GM12801 (cell line): Measurements from ENCODE around the gene ST6GALNAC3.

Experiments used
- TF ChIP-seq, protein P1 (sequence below): IDR thresholded peaks from one replicate; pipeline ENCODE4 v1.5.1; 2011; ENCODE audit warnings: control low read depth; ENCODE audit not compliant: insufficient read length; ENCODE audit errors: extremely low read depth

The ST6GALNAC3 gene

DNA sequence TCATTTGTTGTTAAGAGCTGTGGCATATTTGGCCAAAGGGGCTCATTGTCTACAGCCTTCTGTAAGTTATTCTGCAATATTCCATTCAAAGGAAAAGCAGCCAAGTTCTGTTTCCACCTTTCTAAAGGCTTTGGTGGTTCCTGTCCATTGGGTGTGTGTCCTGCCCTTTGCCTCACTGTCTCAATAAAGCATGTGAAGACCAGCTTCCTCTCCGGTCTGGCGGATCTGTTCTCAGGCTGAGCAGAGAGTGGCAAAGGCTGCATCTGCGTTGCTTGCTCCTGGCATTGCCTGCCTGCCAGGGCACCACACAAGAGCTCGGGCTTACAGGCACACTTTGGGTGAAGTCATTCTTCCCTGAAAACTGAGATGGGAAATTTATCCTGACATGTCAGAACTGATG lies 34.9 kb downstream of the ST6GALNAC3 start:
- TF ChIP-seq, protein P1, sequence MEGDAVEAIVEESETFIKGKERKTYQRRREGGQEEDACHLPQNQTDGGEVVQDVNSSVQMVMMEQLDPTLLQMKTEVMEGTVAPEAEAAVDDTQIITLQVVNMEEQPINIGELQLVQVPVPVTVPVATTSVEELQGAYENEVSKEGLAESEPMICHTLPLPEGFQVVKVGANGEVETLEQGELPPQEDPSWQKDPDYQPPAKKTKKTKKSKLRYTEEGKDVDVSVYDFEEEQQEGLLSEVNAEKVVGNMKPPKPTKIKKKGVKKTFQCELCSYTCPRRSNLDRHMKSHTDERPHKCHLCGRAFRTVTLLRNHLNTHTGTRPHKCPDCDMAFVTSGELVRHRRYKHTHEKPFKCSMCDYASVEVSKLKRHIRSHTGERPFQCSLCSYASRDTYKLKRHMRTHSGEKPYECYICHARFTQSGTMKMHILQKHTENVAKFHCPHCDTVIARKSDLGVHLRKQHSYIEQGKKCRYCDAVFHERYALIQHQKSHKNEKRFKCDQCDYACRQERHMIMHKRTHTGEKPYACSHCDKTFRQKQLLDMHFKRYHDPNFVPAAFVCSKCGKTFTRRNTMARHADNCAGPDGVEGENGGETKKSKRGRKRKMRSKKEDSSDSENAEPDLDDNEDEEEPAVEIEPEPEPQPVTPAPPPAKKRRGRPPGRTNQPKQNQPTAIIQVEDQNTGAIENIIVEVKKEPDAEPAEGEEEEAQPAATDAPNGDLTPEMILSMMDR: no peak

DNA sequence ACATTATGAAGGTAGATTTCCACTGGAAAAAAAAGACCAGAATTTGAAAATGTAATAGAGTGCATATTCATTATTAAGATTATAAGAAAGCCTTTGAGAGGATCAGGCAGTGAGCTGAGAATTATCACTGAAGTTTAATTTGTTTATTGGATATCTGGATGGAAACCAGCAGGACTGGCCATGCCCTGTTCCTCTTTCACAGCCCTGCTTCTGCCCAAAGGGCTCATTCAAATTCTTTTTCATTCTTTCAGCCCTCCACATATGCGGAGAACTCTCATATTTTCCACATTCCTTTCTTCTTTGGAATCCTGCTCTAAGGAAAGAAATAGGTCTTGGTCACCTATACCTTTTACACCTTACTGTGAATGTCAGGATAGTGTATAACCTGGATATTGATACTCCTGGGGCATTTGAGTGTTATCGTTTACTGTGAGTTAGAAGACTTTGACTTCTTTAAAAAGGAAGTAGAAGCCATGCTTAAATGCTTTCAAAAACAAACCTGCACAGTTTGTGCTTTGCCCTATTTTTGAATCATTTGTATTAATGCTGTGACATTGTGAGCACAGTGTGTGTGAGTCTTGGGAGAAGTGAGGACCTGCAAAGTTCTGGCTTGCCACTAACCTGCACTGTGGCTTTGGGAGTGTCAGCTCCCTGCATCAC lies 35.5 kb downstream of the ST6GALNAC3 start:
- TF ChIP-seq, protein P1: no peak

DNA sequence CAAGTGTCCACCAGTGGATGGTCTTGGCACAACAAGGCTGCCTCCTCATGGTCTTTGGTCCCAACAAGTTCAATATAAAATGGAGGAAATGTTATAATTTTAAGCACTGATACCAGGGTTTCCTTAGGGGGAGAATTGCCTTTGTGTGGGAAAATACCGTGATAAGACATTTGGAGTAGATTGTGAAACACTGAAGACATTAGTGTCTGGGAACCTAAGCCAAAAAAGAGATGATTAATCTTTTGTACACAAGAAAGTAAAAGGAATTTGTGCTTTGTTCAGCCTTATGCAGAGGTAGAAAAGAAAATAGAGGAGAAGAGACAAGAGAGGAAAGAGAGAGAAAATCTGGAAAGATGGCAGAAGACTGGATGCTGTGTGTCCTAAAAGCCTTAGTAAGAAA lies 36.1 kb downstream of the ST6GALNAC3 start:
- TF ChIP-seq, protein P1: no peak

DNA sequence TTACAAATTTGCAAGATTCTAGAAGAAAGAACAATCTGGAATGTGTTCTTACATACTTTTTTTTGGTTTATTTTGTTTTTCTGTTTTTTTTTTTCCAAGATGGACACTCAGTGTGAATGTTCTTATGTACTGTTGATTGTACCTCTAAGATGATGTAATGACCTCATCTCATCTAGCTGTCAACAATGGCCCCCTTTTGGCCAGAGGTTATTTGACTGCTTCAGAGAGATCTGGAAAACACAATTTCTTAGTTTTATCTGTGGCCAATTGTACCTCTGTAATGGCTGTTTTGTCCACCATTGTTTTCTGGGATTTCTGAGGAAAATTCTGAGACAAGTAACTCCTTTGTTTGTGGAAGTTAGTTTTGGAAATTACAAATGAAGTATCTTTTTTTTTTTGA lies 38.9 kb downstream of the ST6GALNAC3 start:
- TF ChIP-seq, protein P1: no peak

DNA sequence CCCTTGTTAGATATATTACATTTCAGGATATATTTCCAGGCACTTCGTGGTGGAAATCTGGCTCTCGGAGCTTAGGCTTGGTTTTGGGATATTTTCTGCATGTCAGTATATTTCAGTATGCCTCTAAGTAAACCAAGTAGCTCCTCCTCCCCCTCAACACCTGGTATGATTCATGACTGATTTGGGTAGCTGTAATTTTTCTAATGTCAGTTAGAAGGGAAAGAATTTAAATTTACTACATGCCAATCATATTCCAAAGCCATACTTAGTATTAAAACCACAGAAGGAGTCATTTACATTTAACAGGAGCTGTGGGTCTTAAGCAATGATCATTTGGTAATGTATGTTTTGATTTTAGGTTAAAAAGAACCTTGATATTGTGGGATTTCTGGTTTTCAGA lies 40.6 kb downstream of the ST6GALNAC3 start:
- TF ChIP-seq, protein P1: no peak

DNA sequence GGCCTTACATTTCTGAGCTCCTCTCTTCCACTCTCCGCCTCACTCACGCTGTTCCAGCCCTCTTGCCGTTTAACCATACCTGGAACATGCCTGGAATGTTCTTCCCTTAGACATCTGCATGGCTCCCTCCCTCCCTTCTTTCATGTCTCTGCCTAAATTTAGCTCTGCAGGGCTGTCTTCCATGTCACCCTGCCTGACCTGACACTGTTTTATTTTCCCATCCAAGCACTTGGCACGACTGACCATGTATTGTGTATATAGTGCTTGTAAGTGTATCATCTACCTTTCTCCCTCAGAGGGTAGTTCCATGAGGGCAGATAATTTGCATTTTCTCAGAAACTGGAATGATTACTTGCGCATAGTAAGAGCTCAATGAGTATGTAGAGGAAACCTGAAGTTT lies 47.3 kb downstream of the ST6GALNAC3 start:
- TF ChIP-seq, protein P1: no peak

DNA sequence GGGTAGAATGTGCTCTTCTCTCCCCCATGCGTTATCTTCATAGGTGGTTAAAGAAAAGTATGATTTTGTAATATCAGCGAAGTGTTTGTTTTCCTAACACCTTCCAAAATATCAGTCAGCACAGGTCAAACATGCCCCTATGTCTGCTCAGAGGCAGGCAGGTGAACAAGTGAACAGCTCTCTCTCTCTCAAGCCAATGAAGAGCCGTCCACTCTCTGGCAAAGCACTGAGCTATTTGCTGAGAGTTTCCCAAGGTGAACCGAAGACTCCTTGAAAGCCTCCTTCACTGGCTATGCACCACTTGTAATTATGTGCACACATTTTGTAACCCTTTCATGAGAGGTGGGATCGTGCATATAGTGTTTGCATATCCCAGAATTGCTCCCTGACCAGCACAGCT lies 47.7 kb downstream of the ST6GALNAC3 start:
- TF ChIP-seq, protein P1: no peak
